GM12875 (cell line): ENCODE measurements around the gene KCNQ2.

Experiments
- H3K4me3 ChIP-seq: one replicate; pipeline ENCODE4 v1.5.1; 2011; ENCODE audit warnings: low read depth, low read length, control low read depth
- CTCF ChIP-seq: IDR thresholded peaks from 2 replicates; pipeline ENCODE4 v1.5.1; 2011; ENCODE audit warnings: low read depth, mild to moderate bottlenecking, control low read depth, inconsistent platforms, low read length, moderate library complexity, borderline replicate concordance; ENCODE audit not compliant: insufficient read depth

KCNQ2 gene

GRCh38 chr20:63357921-63358905, 114.2 kb downstream of the KCNQ2 start:
- TF ChIP-seq CTCF: no peak
- no peak overlapping the region for H3K4me3 ChIP-seq

DNA sequence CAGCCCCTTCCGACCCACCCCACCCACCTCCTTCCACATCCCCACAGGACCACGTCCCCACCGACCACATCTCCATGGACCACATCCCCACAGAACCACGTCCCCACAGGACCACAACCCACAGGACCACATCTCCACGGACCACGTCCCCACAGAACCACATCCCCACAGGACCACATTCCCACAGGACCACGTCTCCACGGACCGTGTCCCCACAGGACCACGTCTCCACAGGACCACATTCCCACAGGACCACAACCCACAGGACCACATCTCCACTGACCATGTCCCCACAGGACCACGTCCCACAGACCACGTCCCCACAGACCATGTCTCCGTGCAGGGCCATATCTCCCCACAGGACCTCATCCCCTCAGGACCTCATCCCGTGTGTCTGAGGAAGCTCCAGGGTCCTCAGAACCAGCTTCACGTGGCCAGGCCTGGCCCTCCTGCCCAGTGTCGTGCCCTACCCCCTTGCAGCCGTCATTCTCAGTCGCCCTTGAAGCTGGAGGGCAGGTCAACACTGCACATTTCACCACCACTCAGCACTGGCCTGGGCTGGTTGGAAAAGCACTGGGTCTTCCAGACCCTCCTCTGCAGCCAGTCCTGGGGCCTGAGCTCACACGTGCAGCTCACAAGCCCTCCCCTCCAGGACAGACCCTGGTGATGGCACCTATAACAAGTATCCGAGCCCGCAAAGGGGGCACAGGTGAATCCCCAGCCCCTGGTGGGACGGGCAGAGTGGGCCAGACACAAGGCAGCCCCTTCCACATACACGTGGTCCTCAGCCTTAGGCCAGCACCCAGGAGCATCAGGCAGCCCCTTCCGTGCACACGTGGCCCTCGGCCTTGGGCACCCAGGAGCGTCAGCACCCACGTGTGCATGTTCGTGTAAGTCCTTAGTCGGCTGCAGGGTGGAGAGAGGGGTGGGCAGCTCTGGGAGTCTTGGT, 115.2 kb downstream of the KCNQ2 start:
- no peak for TF ChIP-seq CTCF
- H3K4me3 ChIP-seq: no peak overlapping the region

- no peak for TF ChIP-seq CTCF
Measured at GRCh38 chr20:63356511-63356910, 115.9 kb downstream of the KCNQ2 start.

GRCh38 chr20:63355781-63356295, 116.6 kb downstream of the KCNQ2 start:
- no peak overlapping the region for H3K4me3 ChIP-seq
- no peak for TF ChIP-seq CTCF

More at GRCh38 chr20:63356511-63356910, 115.9 kb downstream of the KCNQ2 start:
- H3K4me3 ChIP-seq: no peak overlapping the region

DNA sequence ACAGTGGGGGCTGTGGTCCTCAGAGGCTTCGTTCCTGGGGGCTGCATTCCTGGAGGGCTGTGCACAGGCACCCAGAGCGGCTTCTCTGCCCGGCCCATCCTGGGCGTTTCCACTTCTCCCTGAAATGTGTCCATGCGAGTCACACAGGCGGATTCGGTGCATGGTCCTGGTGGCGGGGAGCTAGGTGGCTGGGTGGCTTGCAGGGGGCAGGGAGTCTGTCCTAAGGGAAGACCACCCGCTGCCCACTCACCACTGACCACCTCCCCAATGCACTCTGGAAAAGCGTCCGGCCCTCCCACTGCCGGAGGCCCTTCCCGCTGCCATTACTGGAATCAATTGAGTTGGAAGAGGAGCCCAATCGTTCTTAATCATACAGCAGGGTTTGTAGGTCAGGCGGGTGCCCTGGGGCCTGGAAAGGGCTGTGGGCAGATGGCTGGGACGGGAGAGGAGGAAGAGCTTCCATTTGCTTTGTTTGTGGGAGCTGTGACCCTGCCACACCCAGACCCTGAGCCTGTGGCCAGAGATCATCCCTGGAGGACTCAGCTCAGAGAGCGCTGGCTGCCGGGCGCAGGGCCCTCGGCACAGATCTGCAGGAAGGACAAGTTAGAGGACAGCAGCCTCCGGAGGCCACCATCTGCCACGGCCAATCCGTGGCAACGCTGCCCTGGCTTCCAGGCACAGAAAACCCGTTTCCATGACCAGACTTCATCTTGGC, 117.7 kb downstream of the KCNQ2 start:
- no peak for TF ChIP-seq CTCF
- H3K4me3 ChIP-seq: no peak overlapping the region

- no peak overlapping the region for H3K4me3 ChIP-seq
- no peak for TF ChIP-seq CTCF
Measured at GRCh38 chr20:63352811-63353221, 119.6 kb downstream of the KCNQ2 start.
